Measurements from ENCODE around the gene GSN.

The GSN gene

GRCh38 chr9:121319383-121319780, 51.4 kb downstream of the GSN start:
- no peaks in the 10 kb centered on the region for H3K27me3 ChIP-seq (ENCODE audit: control insufficient read depth, low read length)
- H3K79me2 ChIP-seq (ENCODE audit: control insufficient read depth, low read length), result no peaks in the 10 kb centered on the region
- no peak overlapping the region for H3K27ac ChIP-seq (ENCODE audit: low read depth, low read length)
- H3K4me3 ChIP-seq (ENCODE audit: low read length), result no peak overlapping the region
- no peaks in the 10 kb centered on the region for H3K9me2 ChIP-seq (replicated peaks; ENCODE audit: control insufficient read depth, low read length)
- H3K4me2 ChIP-seq (ENCODE audit: low read length), result no peak overlapping the region
- H3K9me3 ChIP-seq (ENCODE audit: control insufficient read depth, insufficient read depth, low read length), result no peaks in the 10 kb centered on the region
- TF ChIP-seq EZH2phosphoT487 (IDR thresholded peaks at IDR 0.05; ENCODE audit: borderline replicate concordance, low read length) (no peak), CTCF (IDR thresholded peaks at IDR 0.05; ENCODE audit: low read depth, low read length, poor library complexity, severe bottlenecking) (no peak)
- no peaks in the 10 kb centered on the region for H4K20me1 ChIP-seq (ENCODE audit: control insufficient read depth, insufficient read depth, low read depth, low read length)
- no peaks in the 10 kb centered on the region for H3F3A ChIP-seq (ENCODE audit: control insufficient read depth, insufficient read depth)
- H3K36me3 ChIP-seq (ENCODE audit: control insufficient read depth, low read length), result no peaks in the 10 kb centered on the region
- no peaks in the 10 kb centered on the region for H3K4me1 ChIP-seq (ENCODE audit: control insufficient read depth, low read length)

- Histone ChIP-seq H3K9me3 (ENCODE audit: control insufficient read depth, insufficient read depth, low read length) (no peaks in the 10 kb centered on the region), H4K20me1 (ENCODE audit: control insufficient read depth, insufficient read depth, low read depth, low read length) (no peaks in the 10 kb centered on the region), H3K79me2 (ENCODE audit: control insufficient read depth, low read length) (no peaks in the 10 kb centered on the region), H3K27ac (ENCODE audit: low read depth, low read length) (no peak overlapping the region), H3F3A (ENCODE audit: control insufficient read depth, insufficient read depth) (no peaks in the 10 kb centered on the region), H3K9me2 (replicated peaks; ENCODE audit: control insufficient read depth, low read length) (no peaks in the 10 kb centered on the region), H3K4me1 (ENCODE audit: control insufficient read depth, low read length) (no peaks in the 10 kb centered on the region), H3K36me3 (ENCODE audit: control insufficient read depth, low read length) (no peaks in the 10 kb centered on the region), H3K4me2 (ENCODE audit: low read length) (no peak overlapping the region), H3K27me3 (ENCODE audit: control insufficient read depth, low read length) (no peaks in the 10 kb centered on the region), H3K4me3 (ENCODE audit: low read length) (no peak overlapping the region)
- TF ChIP-seq CTCF (IDR thresholded peaks at IDR 0.05; ENCODE audit: low read depth, low read length, poor library complexity, severe bottlenecking), result no peak
- no peak for TF ChIP-seq EZH2phosphoT487 (IDR thresholded peaks at IDR 0.05; ENCODE audit: borderline replicate concordance, low read length)
Observed at GRCh38 chr9:121321016-121321503, 53.1 kb downstream of the GSN start.

GRCh38 chr9:121322037-121322736, 54.2 kb downstream of the GSN start:
- Histone ChIP-seq H3K4me1 (ENCODE audit: control insufficient read depth, low read length) (no peaks in the 10 kb centered on the region), H3K79me2 (ENCODE audit: control insufficient read depth, low read length) (no peaks in the 10 kb centered on the region), H3K9me2 (replicated peaks; ENCODE audit: control insufficient read depth, low read length) (no peaks in the 10 kb centered on the region), H3F3A (ENCODE audit: control insufficient read depth, insufficient read depth) (no peaks in the 10 kb centered on the region), H3K27ac (ENCODE audit: low read depth, low read length) (no peak overlapping the region), H3K27me3 (ENCODE audit: control insufficient read depth, low read length) (no peaks in the 10 kb centered on the region), H3K36me3 (ENCODE audit: control insufficient read depth, low read length) (no peaks in the 10 kb centered on the region), H3K9me3 (ENCODE audit: control insufficient read depth, insufficient read depth, low read length) (no peaks in the 10 kb centered on the region), H4K20me1 (ENCODE audit: control insufficient read depth, insufficient read depth, low read depth, low read length) (no peaks in the 10 kb centered on the region), H3K4me2 (ENCODE audit: low read length) (no peak overlapping the region), H3K4me3 (ENCODE audit: low read length) (no peak overlapping the region)
- no peak for TF ChIP-seq EZH2phosphoT487 (IDR thresholded peaks at IDR 0.05; ENCODE audit: borderline replicate concordance, low read length)
- no peak for TF ChIP-seq CTCF (IDR thresholded peaks at IDR 0.05; ENCODE audit: low read depth, low read length, poor library complexity, severe bottlenecking)
